Islet of Langerhans (tissue), 1 donor: ENCODE results near the gene KY.

Experiments used
- FAIRE-seq: peaks from one replicate; lab custom pipeline; 2011; peaks lifted over from hg19 to GRCh38; lab: Jason Lieb, UNC

KY gene

DNA sequence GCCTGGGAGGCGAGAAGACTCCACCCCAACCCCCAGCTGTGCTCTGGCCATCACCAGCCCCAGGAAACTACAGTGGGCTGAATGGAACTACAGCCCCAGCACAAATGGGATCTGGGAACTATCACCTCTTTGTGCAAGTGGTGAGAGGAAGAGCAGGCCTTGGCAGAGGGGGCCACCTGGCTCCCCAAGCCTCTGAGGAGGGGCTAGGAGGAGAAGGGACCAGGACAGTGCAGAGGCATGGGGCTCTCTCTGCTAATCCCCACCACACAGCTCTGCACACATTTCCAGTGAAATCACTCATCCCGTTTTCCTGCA is 31.6 kb downstream of the KY start:
- FAIRE-seq: no peak

- no peak for FAIRE-seq
Observed at GRCh38 chr3:134618478-134619300, 32.1 kb downstream of the KY start.

DNA sequence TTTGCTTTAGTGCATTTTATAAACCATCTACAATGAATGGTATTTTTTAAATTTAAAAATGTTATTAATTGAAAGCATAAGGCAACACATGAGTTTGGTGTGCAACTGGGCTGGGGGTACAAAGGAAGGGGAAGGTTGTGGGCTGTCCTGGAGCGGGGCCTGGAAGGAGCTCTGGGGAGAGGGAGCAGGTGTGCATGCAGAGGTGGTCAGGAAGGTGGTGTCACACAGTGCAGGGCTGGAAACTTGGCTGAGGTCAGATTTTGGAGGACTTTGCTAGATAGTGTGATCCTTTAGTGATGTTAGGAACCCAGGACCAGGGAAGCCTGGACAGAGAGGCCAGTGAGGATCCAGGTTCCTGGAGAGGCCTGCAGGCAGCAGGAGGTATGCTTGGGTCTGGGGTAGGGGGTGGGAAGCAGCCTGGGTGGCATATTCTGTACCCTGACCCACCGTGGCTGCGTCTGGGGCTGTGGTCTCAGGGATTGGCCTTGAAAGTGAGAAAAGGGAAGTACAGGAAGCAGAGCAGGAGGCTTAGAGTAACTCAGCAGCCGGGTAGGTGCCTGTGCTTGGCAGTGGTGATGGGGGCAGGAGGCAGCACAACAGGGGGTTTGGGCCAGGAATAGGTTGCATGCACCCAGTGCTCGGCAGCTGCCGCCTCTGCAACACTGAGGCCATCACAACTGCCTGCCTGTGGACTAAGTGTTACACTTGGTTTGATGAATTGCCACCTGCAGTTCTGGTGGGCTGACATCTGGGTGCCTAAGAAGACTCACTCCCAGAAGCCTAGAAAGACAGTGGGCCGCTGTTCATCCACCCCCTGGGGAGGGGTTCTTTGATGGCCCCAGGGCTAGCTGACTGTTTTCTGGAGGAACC is 33.0 kb downstream of the KY start:
- no peak for FAIRE-seq

DNA sequence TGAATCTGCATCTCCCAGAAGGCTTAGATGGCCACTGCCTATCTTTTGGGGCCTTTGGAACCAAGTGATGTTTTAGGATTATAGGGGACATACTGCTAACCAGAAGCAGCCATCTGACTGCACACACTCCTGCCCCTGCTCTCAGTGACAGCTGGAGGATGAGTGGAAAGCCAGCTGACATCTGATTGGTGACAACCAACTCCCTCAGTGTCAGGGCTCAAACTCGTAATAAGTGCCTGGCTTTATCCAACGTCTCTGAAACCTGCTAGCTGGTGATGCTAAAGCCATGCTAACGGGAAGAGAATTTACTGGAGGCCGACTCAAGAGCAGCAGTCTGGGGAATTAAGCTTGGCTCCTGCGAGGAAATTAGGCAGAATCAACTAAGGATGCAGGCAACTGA is 35.1 kb downstream of the KY start:
- no peak for FAIRE-seq

DNA sequence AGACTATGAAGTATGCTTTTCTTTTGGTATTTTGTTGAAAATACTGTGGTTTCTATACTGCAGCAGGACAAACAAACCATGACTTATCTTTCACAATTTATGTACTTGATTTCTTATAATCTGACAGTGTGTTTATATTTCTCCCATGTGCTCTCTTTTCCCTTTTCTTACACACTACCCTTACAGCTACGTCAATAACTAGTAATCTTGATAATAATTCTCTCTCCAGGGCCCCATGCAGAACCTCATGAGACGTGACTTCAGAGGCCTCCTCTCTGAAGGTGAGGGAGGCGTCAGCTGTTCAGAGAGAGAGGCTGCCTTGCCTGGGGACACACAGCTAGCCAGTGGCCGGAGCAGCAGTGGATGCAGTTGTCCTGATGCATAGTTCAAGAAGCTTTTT is 35.9 kb downstream of the KY start:
- FAIRE-seq: no peak

DNA sequence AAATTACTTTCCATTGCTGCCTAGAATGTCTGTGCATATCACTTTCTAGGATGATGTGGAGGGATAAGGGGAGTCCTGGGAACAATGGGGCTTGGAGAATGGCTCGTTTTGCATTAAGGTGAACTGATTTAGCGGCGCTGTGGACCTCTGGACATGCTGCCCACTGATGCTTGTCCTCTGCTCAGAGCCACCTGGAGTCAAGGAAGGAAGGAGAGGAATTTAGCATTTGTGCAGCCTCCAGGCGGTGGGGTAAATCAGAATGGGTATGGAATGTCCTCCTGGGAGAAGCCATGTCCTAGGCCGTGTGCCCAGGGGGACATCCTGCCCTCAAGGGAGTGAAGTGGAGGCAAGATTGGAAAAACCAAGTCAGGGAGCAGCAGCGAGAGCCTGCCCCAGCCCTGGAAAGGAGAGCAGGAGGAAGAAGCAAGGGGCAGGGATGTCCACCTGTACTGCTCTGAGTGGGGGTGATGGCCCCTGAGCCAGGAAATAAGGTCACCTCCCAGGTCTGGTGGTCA is 37.8 kb downstream of the KY start:
- no peak for FAIRE-seq

GRCh38 chr3:134611516-134611915 is 39.3 kb downstream of the KY start:
- no peak for FAIRE-seq

GRCh38 chr3:134610432-134611385 is 40.1 kb downstream of the KY start:
- no peak for FAIRE-seq

DNA sequence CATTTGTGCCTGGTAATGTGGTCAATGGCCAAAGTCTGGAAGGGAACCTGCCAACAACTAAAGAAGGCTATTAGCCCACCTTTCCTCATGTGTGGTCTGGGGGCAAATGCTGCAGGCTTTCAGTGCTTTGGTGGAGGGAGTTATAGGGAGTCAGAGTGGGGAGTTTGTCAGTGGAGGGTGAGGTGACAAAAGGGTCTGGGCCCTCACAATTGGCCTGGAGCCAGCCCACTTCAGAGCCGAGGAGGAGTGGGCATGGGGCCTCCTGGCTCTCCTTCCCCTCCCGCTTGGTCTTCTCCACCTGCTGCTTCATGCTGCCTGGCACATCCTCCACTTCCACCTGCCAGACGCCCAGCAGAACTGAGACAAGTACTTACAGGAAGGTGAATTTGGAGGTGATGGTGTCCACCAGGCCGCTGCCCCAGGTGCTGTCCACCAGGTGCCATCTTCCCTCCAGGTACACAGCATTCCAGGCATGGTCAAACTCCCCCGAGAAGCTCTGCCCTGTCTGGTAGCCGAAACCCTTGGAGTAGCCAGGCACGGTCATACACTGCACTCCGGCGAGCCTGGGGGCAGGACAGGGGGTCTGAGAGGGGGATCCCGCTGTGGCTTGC is 40.9 kb downstream of the KY start:
- no peak for FAIRE-seq

DNA sequence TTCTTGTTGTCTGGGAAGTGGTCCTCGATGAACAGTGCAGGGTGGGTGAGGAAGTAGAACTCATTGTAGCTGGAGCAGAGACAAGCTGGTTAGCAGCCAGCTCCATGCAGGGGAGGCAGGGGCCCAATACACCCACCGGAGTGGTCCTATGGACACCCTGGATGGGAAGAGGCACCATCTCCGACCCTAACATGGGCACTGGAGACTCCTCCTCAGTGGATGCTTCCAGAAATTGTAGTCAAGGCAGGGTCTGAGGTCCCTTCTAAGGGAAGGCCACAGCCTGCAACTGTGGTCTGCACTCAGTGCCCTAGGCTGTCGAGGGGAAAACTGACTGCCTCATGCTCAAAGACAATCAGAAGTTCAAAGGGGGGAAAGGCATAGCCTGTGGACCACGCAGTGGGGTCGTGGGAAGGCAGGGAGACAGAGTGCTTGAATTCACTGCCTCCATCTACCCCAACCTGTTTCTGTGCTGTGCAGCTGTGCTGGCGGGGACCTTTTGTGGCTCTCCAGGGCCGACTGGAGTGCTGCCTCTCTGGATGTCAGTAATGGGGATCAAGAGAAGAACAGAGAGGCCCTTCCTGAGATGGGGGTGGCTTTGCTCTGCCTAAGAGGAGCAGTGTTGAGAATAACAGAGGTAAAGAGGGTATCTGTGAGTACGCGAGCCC is 41.9 kb downstream of the KY start:
- FAIRE-seq: no peak

DNA sequence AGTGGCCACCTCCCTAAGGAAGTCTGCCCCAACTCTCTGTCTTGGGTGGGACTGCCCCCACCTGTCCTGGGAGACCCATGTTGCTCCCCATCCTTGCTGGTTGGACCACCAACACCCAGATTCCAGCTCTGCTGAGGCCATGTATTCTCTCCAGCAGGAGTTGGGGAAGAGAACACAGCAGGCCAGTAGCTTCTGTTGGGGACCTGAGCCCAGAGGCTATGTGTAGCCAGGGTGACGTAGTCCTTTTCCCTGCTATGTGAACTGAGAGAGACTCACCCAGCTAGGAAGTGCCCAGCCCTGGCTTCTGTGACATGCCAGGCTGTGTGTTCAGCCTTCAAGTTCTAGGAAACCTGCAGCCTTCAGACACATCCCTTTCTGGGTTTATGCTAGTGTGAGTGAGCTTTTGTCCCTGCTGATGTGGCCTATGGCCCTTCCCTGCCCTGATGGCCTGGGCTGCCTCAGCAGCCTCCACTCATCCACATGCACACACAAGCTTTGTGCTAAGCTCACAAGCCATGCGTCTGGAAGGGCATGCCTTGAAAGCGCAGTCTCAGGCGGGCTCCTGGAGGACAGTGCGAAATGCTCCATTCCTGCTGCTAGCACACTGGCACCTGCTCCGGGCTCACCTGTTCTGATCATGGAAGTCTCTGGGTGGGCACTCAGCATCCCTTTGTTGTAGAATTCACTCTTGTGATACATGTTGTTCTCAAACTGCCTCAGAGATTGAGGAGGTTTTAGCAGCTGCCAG is 42.6 kb downstream of the KY start:
- no peak for FAIRE-seq

DNA sequence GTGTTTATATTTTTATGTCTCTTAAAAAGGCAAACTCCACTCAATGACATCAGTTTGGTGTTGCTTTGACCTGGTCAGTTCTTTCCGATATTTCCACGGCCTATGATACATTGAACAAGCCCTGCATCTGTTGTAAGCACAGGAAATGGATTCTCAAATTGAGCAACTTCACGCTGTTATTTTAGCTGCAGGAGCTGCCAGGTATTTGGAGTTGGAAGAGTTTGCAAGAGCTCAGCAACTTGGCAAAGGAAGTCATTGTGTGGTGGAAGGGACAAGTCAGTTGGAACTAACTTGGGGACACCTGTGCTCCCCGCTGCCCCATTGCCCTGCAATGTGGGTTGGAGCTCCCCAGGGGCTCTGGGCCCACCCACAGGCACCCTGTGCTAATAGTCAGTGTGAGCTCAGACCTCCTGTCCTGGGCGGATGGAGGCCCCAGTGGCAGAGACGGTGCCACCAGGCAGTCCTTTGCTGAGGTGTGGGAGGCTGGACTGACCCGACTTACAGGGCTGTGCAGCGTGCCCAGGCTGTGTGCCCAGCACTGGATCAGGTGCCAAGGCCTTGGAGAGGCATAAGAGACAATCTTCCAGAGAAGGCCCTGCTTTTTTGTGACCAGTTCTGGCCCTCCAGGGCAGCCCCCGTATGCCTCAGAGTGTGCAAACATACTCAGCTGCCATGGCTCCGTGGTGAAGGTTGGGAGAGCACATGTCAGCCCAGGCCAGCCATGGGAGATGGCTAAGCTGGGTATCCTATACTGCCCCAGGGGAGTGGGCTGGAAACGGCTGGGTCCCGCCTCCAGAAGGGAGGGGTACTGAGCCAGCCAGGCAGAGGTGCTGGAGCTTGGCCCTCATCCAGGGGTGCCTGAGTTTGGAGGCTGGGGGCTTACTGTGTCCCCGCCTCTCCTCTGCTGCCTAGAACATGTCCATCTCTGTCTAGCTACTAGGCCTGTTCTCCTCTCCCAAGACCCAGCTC is 43.5 kb downstream of the KY start:
- no peak for FAIRE-seq

DNA sequence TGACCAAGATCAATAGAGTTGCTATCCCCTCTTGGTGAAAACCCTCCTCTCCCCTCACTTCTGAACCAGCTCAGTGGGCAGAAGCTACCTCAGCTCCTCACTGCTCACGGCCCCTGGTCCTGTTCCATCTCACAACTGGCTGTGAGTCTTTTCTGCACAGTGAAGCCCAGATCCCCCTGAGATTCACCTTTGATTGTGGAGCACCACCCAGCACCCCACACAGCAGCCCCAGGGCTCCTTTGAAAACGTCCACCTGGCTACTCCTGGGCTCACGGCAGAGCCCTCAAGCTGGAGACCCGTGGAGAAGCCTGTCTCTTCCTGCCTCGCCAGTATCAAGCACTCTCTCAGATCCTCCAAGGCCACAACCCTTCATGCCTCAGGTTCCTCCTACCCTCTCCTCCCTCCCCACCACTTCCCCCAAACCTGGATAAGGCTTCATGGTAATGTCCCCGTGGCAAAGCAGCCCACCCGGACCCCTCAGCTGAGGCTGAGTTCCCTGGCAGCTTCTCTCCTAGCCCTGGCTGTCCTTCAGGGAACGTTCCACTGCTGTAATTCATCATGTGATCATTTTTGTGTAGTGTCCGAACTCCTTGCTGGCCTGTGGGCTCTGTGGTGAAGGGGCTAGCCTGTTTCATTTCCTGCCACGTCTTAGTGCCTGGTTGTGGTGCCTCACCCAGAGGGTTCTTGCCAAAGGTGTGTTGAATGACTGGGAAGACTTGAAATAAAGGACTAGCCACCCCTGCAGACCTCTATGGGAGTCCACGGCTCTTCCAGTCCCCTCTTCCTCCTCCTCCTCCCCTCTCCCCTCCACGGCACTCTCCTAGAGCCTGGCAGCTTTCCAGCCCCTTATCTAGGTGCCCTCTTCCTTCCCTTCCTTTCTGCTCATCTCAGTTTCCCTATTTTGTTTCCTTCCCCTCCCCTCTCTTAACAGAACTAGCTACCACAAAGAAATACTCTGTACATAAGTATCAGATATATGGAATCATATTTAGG is 44.5 kb downstream of the KY start:
- FAIRE-seq: no peak

- FAIRE-seq: no peak
Observed at GRCh38 chr3:134605556-134605955, 45.3 kb downstream of the KY start.

GRCh38 chr3:134603956-134604355 is 46.9 kb downstream of the KY start:
- FAIRE-seq: no peak

DNA sequence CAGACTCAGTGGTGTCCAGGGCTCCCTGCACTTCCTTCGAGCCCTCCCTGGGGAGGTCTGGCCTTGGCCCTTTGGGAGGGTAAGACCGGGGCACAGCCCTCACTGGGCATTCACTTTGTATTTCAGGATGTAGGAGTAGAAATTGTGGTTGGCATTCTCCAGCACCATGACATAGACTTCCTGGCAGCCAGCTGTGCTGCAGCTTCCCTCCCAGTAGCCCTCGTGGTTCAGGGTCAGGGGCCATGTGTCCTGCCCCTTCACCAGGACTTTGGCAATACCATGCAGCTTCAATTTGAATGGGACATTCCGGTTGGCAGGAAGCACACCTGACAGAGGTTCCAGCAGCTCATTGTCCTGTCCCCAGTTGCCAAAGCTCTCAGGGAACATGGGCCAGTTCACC is 47.3 kb downstream of the KY start:
- FAIRE-seq: no peak

DNA sequence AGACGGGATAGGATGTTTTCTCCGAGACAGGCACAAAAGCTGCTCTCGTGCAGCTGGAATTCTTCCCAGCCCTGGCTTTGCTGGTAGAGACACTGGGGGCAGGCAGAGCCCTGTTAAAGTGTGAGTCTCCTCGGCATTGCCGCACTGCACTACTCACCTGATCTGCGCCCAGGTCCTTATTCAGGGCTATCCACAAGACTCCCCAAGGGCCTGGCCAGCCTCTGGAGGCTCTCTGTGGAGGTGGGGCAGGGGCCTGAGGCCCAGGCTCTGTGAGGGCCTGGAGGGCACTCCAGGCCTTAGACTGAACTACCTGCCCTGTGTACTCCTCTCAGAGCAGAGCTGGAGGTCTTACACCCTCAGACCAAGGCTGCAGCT is 48.4 kb downstream of the KY start:
- FAIRE-seq: no peak
